HG03066 (cell line): ENCODE measurements around the gene ATPAF2.

Experiments
- ATAC-seq: cut with Tn5 transposase; IDR thresholded peaks from one replicate; pipeline ENCODE4 v1.9.1; 2021; ENCODE audit warnings: low read depth; ENCODE audit not compliant: unreplicated experiment

The ATPAF2 gene

DNA sequence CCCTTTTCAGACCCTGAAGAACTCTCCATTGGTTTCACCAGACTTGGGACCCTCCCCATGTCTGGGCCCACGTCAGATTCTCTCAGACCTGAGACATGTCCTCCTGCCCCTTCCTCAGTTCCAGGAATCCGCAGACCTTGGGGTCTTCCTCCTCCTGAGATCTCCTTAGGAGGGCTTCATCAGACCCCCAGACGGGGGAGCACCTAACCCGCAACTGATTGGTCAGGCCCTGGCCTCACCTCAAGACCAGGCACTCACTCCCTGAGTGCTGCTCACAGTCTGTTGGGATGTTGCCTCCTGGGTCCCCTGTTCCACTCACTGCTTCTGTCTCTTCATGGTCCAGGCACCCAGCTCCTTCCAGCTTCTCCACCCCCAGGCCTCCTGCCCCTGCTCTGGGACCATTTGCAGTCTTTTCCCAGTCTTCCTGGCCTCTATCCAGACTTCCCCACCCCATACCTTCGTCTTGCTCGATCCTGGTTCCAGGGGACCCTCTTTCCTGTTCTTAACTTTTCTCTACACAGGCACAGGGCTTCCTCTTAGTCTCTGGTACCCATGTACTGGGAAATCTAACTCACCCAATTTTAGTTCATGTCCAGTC, 1.4 kb upstream of the ATPAF2 start:
- no peak for ATAC-seq

GRCh38 chr17:18039535-18040260, 730 bp upstream of the ATPAF2 start:
- ATAC-seq: peak; percentile 20

DNA sequence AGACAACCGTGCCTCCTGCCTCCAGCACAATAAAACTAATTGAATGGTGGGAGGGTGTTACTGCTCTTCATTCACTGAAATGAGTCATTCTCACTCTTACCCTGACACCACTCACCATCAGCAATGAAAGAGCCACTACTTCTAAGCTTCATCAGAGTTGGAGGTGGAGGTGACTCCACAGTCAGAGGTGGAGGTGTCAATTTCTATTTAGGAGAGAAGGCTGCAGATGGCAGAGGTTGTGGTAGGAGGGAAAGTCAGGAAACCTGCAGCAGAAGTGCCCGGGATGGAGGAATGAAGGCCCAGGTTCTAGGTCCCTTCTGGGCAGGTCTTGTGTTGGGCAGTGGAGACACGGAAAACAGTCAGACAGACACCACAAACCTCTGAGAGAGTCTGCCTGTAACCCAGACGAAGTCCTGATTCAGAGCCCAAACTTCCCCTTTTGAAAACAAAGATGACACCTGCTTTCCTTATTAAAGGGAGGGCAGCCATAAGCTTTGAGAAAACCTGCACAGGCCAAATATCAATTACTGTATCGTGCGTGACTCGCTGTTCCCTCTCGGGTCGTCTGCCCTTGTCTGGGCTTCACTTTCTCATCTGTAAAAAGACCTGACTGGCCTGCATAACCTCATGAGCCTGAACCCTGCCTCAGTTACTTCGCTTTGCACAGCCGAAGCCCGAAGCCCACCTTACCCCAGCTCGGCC, 668 bp downstream of the ATPAF2 start:
- no peak for ATAC-seq

DNA sequence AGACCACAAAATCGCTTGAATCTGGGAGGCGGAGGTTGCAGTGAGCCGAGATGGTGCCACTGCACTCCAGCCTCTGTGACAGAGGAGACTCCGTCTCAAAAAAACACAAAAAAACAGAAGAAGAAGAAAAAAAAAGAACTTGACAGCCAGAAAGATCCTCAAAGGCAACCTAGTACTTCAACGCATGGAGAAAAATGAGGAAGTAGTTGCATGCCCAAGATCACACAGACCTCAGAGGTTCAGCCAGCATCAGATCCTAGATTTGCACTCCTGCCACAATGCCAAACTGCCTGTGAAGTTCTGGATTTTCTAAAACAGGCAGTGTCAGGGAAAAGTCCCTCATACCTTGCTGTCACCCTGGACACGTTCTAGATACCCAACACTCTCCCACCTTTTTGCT, 1.5 kb downstream of the ATPAF2 start:
- no peak for ATAC-seq

GRCh38 chr17:18035704-18036103, 3.3 kb downstream of the ATPAF2 start:
- ATAC-seq: no peak

- ATAC-seq: peak; percentile 60
These were observed 5.4 kb downstream of the ATPAF2 start for GRCh38 chr17:18033442-18034099.

GRCh38 chr17:18031955-18032354, 7.0 kb downstream of the ATPAF2 start:
- ATAC-seq: no peak

- ATAC-seq: no peak
These were observed 9.9 kb downstream of the ATPAF2 start for GRCh38 chr17:18028952-18029540.

DNA sequence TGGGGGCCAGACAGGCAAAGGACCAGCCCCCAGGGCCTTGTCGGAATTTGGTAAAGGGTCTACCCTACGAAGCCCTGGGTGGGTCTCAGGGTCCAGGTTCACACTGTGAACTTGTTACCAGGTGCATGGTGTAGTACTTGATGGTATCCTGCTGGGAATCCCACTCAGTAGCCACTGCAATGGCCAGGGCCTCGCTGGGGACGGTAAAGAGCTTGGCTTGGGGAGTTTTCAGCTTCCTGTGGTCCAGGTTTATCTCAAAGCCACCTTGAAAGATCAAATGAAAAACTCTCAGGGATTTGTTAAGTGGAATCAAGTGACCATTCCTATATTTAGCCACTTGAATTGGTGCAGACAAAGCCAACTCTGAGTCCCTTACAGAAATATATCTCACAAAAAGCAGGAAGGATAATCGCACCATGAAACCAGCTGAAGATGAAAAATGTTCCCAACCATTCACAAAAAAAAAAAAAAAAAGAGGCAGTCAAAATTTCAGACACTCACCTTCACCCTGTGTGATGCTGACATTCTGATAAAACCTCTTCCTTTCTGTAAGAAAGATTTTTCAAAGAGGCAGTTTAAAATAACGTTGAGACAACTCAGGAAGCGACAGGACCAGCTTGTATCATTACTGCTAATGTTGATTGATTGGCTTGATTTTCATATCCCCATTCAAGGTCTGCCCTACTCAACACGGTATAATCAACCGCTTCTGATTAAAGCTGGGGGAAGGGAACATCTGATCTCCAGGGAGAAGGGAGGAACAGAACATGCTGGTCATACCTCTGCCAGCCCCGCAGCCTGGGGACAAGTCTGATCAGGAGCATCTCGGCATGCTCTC, 10.6 kb downstream of the ATPAF2 start:
- ATAC-seq: no peak

- ATAC-seq: no peak
These were observed 11.7 kb downstream of the ATPAF2 start for GRCh38 chr17:18027280-18027679.

DNA sequence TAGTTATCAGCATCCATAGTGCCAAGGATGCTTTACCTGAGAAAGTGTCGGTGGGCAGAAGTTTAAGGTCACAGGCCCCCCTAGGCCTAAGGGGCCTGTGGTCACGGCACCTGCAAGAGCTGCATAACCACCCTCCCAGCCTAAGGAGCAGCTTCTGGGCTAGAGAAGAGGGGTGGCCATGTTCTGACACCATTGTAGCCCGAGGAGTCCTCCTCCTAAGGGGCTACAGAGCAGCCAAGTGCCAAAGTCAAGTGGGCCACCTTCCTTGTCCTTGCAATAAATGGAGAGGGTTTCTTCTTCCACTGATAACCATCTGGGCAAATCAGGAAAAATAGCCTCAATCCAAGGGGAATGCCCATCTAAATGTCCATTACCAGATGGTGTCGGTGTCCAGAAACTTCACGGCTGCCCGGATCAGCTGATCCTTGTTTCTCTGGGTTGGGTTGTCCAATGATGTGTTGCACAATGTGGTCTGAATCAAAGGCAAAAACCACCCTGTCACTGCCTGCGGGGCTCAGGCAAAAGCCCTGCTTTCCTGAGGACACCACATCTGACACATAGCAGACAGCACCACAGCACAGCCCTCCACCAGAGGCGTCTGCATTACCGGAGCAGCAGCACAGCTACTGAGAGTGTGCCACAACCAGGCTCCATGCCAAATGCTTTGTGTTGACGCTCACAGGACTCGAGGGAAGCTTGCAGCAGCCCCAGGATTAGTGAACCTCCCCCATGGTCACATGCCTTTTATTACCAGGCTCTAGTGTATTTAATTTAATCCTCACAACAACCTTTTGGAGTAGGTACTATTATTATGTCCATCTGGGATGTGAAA, 12.8 kb downstream of the ATPAF2 start:
- no peak for ATAC-seq

DNA sequence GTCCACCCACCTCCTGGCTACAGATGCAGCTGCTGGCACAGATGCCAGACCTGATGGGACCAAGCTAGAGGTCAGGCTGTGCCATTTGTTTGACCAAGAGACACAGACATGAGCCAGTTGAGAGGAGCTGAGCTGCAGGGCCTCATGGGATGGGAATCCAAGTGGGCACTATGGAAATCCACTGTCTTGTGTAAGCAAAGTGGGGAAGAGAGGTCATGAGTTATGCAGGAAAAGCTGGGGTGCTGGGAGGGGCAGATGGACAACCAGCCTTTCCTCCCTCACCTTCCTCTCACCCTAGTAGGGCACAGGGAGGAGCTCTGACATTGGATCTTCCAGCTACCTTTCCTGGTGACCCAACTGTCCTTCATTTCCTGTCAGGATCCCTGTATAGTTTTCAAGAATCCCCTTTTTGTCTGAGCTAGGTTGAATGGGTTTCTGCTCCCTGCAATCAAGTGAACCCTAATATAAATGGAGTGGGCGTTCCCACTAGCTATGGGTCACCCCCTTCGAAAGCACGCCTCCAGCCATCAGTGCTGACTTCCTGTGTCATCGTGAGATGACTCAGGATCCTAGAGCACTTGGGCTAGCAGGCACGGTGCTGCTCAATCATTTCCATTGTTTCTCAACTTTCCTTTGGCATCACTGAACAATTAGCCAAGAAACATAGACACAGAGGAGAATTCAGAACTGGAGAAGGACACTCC, 13.6 kb downstream of the ATPAF2 start:
- ATAC-seq: peak; percentile 60

- no peak for ATAC-seq
These were observed 17.6 kb downstream of the ATPAF2 start for GRCh38 chr17:18021372-18021771.

DNA sequence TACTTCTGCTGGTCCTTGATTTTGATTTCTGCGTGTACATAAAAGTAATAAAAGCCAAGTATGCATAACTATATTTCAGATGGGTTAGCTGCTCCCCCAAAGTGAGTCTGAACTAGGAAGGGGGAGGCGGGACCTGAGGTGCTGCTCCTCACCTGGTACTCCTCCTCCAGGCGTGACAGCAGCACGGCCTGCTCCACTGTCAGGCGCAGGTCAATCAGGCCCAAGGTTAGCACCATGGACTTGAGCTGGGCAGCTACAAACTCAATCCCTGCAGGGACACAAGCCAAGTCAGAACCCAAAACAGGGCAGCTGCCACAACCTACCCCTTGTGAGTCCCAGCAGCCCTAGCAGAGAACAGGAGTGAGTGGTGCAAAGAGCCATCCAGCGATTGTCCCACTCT, 18.0 kb downstream of the ATPAF2 start:
- ATAC-seq: no peak

- no peak for ATAC-seq
These were observed 19.2 kb downstream of the ATPAF2 start for GRCh38 chr17:18019838-18020154.

DNA sequence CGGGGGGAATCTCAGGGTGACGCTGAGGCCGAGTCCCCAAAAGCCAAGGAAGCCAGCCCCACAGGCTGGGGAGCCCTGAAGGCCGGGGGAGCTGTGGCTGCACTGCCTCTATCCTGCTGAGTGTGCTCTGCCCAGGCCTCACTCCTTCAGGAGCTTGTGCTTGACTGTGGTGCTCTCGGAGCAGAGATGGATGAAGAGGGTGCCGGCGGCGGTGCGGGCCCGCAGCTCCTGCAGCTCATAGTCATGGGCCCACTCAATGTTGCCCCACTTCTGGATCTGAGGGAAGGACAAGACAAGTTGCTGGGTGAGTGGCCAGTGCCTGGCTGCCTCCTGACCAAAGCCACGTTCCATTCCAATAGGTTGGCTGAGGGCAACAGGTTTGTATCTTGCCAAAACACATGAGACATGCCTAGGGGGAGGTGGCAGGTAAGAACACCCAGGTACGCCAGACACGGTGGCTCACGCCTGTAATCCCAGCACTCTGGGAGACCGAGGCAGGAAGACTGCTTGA, 20.5 kb downstream of the ATPAF2 start:
- ATAC-seq: no peak

DNA sequence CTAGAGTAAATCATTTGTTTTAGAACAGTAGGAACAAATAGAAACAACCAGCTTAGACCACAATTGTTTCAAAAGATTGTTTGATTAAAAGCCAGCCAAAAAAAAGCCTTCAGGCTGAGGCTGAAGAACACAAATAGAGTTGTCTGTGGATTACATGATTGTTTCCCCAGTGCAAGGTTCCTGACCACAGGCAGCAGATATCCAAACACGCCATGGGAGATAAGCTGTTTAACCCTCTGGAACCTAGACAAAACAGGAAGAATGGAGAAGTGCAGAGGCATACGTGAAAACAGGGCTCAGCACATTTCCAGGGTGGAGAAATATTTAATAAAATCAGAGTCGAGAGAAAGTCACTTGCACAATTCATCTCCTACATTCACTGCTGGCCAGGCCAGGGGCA, 21.0 kb downstream of the ATPAF2 start:
- no peak for ATAC-seq

GRCh38 chr17:18016426-18016825, 22.5 kb downstream of the ATPAF2 start:
- ATAC-seq: no peak

GRCh38 chr17:18015593-18015992, 23.4 kb downstream of the ATPAF2 start:
- no peak for ATAC-seq
